Panc1 (cell line): ENCODE measurements around the gene CLEC14A.

Source experiments
- SIN3A ChIP-seq: IDR thresholded peaks from 2 replicates; pipeline ENCODE4 v1.6.1; 2012; ENCODE audit warnings: low read depth, mild to moderate bottlenecking, low read length, moderate library complexity, borderline replicate concordance; ENCODE audit not compliant: insufficient read depth
- TCF7L2 ChIP-seq: IDR thresholded peaks from 2 replicates; pipeline ENCODE4 v1.6.1; 2011; ENCODE audit warnings: mild to moderate bottlenecking, low read depth, low read length, inconsistent platforms
- TF ChIP-seq, protein P1 (sequence below): fragments of 450-650 bp; IDR thresholded peaks from 2 replicates; pipeline ENCODE4 v1.5.1; 2017; ENCODE audit warnings: mild to moderate bottlenecking

DNA sequence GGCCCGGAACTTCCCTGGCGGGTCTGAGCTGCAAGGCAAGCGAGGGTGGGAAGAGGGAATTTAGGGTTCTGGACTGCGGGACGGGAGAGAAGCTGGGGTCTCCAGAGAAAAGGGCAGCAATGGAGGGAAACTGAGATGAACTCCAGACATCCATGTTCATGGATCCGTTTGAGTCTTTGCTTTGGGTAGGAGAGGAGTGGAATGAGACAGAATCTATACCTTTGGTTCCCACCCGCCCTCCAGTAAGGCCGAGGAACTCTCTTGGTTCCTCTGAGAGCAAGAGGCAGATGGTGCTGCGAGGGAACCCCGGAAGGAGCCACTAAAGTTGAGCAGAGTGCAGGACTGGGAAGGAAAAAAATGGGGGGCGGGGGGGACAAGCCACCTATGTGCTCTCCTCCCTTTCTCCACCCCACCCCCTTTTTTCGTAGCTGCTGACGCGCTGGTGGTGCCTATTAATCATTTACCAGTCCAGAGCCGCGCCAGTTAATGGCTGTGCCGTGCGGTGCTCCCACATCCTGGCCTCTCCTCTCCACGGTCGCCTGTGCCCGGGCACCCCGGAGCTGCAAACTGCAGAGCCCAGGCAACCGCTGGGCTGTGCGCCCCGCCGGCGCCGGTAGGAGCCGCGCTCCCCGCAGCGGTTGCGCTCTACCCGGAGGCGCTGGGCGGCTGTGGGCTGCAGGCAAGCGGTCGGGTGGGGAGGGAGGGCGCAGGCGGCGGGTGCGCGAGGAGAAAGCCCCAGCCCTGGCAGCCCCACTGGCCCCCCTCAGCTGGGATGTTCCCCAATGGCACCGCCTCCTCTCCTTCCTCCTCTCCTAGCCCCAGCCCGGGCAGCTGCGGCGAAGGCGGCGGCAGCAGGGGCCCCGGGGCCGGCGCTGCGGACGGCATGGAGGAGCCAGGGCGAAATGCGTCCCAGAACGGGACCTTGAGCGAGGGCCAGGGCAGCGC is 47.0 kb downstream of the CLEC14A start:
- TF ChIP-seq, protein P1, sequence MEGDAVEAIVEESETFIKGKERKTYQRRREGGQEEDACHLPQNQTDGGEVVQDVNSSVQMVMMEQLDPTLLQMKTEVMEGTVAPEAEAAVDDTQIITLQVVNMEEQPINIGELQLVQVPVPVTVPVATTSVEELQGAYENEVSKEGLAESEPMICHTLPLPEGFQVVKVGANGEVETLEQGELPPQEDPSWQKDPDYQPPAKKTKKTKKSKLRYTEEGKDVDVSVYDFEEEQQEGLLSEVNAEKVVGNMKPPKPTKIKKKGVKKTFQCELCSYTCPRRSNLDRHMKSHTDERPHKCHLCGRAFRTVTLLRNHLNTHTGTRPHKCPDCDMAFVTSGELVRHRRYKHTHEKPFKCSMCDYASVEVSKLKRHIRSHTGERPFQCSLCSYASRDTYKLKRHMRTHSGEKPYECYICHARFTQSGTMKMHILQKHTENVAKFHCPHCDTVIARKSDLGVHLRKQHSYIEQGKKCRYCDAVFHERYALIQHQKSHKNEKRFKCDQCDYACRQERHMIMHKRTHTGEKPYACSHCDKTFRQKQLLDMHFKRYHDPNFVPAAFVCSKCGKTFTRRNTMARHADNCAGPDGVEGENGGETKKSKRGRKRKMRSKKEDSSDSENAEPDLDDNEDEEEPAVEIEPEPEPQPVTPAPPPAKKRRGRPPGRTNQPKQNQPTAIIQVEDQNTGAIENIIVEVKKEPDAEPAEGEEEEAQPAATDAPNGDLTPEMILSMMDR: no peak
- TF ChIP-seq TCF7L2 (no peak), SIN3A (no peak)
